ENCODE measurements around the gene CCDC167. TPM values are rescaled to one million over a fixed set of nuclear protein-coding genes. Genes with fewer than 3 reads are reported as not detected.

Gene CCDC167
- total and polyA plus RNA-seq, 12 donors: 17.5 to 103 (median 24.2) TPM

DNA sequence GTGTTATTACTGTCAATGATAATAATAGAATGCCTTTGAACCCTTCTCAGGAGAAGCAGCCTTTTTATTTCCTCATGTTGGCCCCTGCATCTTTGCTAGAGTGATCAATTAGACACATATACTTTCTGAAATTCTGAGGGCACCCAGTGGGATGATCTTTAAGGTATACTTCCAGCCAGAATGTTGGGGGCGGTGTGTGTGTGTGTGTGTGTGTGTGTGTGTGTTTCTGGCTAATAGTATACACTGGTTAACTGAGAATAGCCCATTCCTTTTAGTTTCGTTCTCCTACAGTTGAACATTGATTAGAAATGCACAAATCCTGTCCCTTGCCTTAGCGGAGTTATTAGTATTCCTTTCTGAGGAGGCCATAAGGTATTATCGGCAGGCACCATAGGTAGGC, 41.7 kb upstream of the CCDC167 start:
- TF ChIP-seq, protein P1, sequence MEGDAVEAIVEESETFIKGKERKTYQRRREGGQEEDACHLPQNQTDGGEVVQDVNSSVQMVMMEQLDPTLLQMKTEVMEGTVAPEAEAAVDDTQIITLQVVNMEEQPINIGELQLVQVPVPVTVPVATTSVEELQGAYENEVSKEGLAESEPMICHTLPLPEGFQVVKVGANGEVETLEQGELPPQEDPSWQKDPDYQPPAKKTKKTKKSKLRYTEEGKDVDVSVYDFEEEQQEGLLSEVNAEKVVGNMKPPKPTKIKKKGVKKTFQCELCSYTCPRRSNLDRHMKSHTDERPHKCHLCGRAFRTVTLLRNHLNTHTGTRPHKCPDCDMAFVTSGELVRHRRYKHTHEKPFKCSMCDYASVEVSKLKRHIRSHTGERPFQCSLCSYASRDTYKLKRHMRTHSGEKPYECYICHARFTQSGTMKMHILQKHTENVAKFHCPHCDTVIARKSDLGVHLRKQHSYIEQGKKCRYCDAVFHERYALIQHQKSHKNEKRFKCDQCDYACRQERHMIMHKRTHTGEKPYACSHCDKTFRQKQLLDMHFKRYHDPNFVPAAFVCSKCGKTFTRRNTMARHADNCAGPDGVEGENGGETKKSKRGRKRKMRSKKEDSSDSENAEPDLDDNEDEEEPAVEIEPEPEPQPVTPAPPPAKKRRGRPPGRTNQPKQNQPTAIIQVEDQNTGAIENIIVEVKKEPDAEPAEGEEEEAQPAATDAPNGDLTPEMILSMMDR (IDR thresholded peaks at IDR 0.05): no peak
- ATAC-seq: no peak

DNA sequence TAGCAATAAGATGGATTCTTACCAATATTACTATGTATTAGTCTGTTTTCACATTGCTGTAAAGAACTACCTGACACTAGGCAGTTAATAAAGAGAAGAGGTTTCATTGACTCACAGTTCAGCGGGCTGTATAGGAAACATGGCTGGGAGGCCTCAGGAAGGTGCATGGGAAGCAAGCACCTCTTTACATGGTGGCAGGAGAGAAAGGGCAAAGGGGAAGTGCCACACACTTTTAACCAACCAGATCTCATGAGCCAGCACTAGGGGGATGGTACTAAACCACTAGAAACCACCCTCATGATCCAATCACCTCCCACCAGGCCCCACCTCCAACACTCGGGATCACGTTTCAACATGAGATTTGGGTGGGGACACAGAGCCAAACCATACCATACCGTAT, 40.7 kb upstream of the CCDC167 start:
- Histone ChIP-seq H3K4me1 (peaks cover 8 to 17% (median 12%) of the 10 kb centered on the region in 9 donors), H3K4me3 (no peak overlapping the region), H3K36me3 (no peaks in the 10 kb centered on the region), H3K27ac (no peak overlapping the region), H3K27me3 (peaks cover 0 to 41% (median 18%) of the 10 kb centered on the region in 7 donors), H3K9me3 (no peaks in the 10 kb centered on the region)
- TF ChIP-seq, protein P1 (IDR thresholded peaks at IDR 0.05): no peak
- WGBS, 2 donors: 76 to 79% methylated on average over 4 of the region's 4 CpGs
- intact Hi-C loops (cut with DNase I): no loop called here
- ATAC-seq: no peak
- no peak for DNase-seq

More for the DNA sequence above, 41.7 kb upstream of the CCDC167 start:
- Histone ChIP-seq H3K27ac (no peak overlapping the region), H3K4me1 (peaks cover 2 to 7% (median 3%) of the 10 kb centered on the region in 9 donors), H3K27me3 (peaks cover 0 to 33% (median 9%) of the 10 kb centered on the region in 7 donors), H3K36me3 (no peaks in the 10 kb centered on the region), H3K4me3 (no peak overlapping the region), H3K9me3 (no peaks in the 10 kb centered on the region)
- no peak for DNase-seq
- intact Hi-C loops (cut with DNase I): no loop called here
- 94 to 97% methylated on average over 4 of the region's 4 CpGs for WGBS, 2 donors

DNA sequence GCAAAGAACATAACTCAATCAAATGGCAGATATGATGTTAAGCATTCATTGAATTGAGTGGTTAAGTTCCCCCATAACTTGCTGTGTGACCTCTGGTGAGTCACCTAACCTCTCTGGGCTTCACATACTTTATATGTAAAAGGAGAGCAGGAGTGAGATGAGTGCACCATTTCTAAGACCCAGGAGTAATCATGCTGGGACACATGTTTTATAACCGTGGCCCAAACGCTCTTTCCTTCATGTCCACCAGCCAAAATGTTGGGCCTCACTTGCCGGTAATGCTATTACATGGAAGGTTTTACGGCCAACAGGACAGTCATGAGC, 40.3 kb upstream of the CCDC167 start:
- Histone ChIP-seq H3K9me3 (no peaks in the 10 kb centered on the region), H3K4me1 (peaks cover 10 to 21% (median 15%) of the 10 kb centered on the region in 9 donors), H3K27me3 (peaks cover 0 to 41% (median 22%) of the 10 kb centered on the region in 7 donors), H3K36me3 (no peaks in the 10 kb centered on the region), H3K4me3 (no peak overlapping the region), H3K27ac (no peak overlapping the region)
- 95 to 98% methylated on average over 4 of the region's 4 CpGs for WGBS, 2 donors
- intact Hi-C loops (cut with DNase I): no loop called here
- TF ChIP-seq, protein P1 (IDR thresholded peaks at IDR 0.05): no peak
- ATAC-seq: no peak
- DNase-seq: no peak

DNA sequence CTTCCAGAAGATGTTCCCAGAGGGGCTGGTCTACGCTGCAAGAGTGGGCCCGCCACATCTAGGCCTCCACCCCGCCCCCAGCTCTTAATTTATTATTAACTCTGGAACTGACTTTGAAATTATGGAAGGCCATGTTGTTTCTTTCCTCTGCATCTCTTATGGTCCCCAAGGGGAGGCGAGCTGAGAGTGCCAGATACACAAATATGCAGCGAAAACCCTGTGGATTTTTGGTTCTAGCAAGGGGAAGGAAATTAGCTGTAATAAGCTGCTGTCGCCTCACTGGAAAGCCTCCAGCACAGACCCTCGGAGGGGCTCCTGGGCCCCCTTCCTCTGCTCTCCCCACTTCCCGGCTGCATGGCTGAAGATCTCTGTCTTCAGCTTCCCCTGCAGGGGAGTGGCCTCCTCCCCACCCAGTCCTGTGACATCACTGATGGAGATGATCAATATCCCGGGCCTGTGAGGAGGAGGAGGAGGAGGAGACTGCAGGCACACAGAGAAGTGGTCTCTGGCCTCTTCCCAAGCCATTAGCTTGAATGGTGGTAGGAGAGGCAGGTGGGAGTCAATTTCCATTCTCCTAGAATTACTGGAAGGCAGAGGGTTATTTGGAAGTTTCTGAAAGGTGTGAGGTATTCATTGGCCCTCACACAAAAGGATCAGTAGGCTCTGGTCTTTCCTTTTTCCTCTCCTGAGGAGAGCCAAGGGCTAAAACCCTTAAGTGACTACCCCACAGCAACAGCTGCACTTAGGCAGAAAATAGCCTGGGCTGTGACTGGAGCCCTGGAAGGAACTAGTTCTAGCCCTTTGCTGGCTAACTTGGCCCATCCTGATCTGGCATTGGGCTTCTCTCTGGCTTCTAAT, 39.7 kb upstream of the CCDC167 start:
- intact Hi-C loops (cut with DNase I): no loop called here
- ATAC-seq (no peak), DNase-seq (no peak)
- H3K36me3 ChIP-seq: no peaks in the 10 kb centered on the region
- peaks cover 0 to 43% (median 28%) of the 10 kb centered on the region in 7 donors for H3K27me3 ChIP-seq
- no peaks in the 10 kb centered on the region for H3K9me3 ChIP-seq
- H3K4me1 ChIP-seq: peaks cover 10 to 21% (median 15%) of the 10 kb centered on the region in 9 donors
- 59 to 63% methylated on average over 9 of the region's 9 CpGs for WGBS, 2 donors
- TF ChIP-seq, protein P1 (IDR thresholded peaks at IDR 0.05): no peak
- H3K27ac ChIP-seq: no peak overlapping the region
- no peak overlapping the region for H3K4me3 ChIP-seq
